GM12892 (cell line): ENCODE measurements around the gene GRAMD4.

Experiments
- POLR2A ChIP-seq: IDR thresholded peaks from 2 replicates; pipeline ENCODE4 v1.6.1; 2011; ENCODE audit warnings: low read depth, low read length, control low read depth
- POLR2AphosphoS5 ChIP-seq: IDR thresholded peaks from 2 replicates; pipeline ENCODE4 v1.6.1; 2011; ENCODE audit warnings: low read depth, low read length, control low read depth
- TAF1 ChIP-seq: IDR thresholded peaks from 2 replicates; pipeline ENCODE4 v1.6.1; 2011; ENCODE audit warnings: low read depth, mild to moderate bottlenecking, control low read depth, low read length, borderline replicate concordance

- no peak for TF ChIP-seq POLR2AphosphoS5
- TF ChIP-seq POLR2A, result no peak
- no peak for TF ChIP-seq TAF1
Observed at GRCh38 chr22:46610356-46610755, 9.8 kb upstream of the GRAMD4 start.
